DND-41 (cell line): ENCODE results near the gene LRRC15.

Experiments used
- ATAC-seq: fragments of 200-7000 bp; cut with Tn5 transposase; 3 replicates; pipeline ENCODE4 v1.9.1; 2021; ENCODE audit warnings: low read depth; ENCODE audit not compliant: insufficient read depth
- DNase-seq: peaks from one replicate; pipeline ENCODE4 v3.0.0-alpha.2; 2020
- H2AFZ ChIP-seq: 2 replicates; pipeline ENCODE4 v1.6.0; 2012; ENCODE audit warnings: low read depth, low read length
- H3K27ac ChIP-seq: 2 replicates; pipeline ENCODE4 v1.5.1; 2012; ENCODE audit warnings: low read length, inconsistent platforms
- H3K27me3 ChIP-seq: fragments of 200-600 bp; sonication (generic); 2 replicates; pipeline ENCODE4 v1.6.0; 2012; ENCODE audit warnings: low read length, mild to moderate bottlenecking, inconsistent platforms; ENCODE audit not compliant: insufficient read depth, poor library complexity
- H3K36me3 ChIP-seq: 2 replicates; pipeline ENCODE4 v1.5.1; 2012; ENCODE audit warnings: low read length, inconsistent platforms; ENCODE audit not compliant: insufficient read depth
- H3K4me1 ChIP-seq: 2 replicates; pipeline ENCODE4 v1.5.1; 2012; ENCODE audit warnings: mild to moderate bottlenecking, low read length; ENCODE audit not compliant: insufficient read depth
- H3K4me2 ChIP-seq: 2 replicates; pipeline ENCODE4 v1.6.0; 2012; ENCODE audit warnings: mild to moderate bottlenecking, moderate library complexity, low read length, inconsistent platforms; ENCODE audit not compliant: insufficient read depth
- H3K4me3 ChIP-seq, 2 experiments: fragments of 200-600 bp in 1 of 2; shearing (Covaris generic) in 1 of 2; 2 replicates each; pipeline ENCODE4 v1.5.1; 2012 to 2016; ENCODE audit warnings: inconsistent platforms in 2 of 2, low read length in 2 of 2, mild to moderate bottlenecking in 2 of 2, low read depth in 1 of 2, moderate library complexity in 1 of 2
- H3K79me2 ChIP-seq: 2 replicates; pipeline ENCODE4 v1.6.0; 2012; ENCODE audit warnings: low read length, inconsistent platforms; ENCODE audit not compliant: insufficient read depth
- H3K9ac ChIP-seq: 2 replicates; pipeline ENCODE4 v1.6.0; 2012; ENCODE audit warnings: low read depth, mild to moderate bottlenecking, inconsistent platforms, low read length, moderate library complexity
- H3K9me3 ChIP-seq: 2 replicates; pipeline ENCODE4 v1.5.1; 2012; ENCODE audit warnings: low read length, moderate library complexity, mild to moderate bottlenecking, inconsistent platforms; ENCODE audit not compliant: insufficient read depth, severe bottlenecking
- H4K20me1 ChIP-seq: 2 replicates; pipeline ENCODE4 v1.6.0; 2012; ENCODE audit warnings: low read length; ENCODE audit not compliant: insufficient read depth
- EZH2 ChIP-seq: IDR thresholded peaks from 3 replicates; pipeline ENCODE4 v1.6.1; 2012; ENCODE audit warnings: borderline replicate concordance, low read depth, mild to moderate bottlenecking, moderate library complexity, low read length, inconsistent platforms; ENCODE audit not compliant: severe bottlenecking
- TF ChIP-seq, protein P1 (sequence below): IDR thresholded peaks from 2 replicates; pipeline ENCODE4 v1.5.1; 2012; ENCODE audit warnings: borderline replicate concordance, low read length, moderate library complexity, mild to moderate bottlenecking; ENCODE audit not compliant: poor library complexity, severe bottlenecking; ENCODE audit errors: extremely low read depth

LRRC15 gene

DNA sequence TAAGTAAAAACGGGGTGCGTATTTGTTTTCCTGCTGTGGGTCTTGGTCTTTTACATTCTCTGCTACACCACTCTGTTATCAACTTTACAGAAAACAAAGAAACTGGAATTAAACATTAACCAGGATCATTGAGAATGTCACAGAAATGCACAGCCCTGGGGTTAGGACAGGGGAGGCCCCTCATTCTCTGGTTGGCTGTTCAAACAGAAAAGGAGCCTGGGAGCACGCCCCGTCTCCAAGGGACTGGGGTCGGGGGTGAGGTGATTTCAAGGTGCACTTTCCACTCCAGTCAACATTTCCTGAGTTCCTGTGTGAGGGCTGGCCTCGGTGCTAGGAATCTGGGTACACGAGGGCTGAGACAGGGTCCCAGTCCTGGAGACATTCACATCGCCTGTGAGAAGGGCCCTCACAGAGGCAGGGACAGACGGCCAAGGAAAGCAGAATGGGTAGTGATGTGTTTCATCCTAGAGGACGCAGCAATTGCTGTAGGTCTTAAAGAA lies 48.7 kb downstream of the LRRC15 start:
- H3K4me2 ChIP-seq, result no peak overlapping the region
- no peak for TF ChIP-seq EZH2
- TF ChIP-seq, protein P1, sequence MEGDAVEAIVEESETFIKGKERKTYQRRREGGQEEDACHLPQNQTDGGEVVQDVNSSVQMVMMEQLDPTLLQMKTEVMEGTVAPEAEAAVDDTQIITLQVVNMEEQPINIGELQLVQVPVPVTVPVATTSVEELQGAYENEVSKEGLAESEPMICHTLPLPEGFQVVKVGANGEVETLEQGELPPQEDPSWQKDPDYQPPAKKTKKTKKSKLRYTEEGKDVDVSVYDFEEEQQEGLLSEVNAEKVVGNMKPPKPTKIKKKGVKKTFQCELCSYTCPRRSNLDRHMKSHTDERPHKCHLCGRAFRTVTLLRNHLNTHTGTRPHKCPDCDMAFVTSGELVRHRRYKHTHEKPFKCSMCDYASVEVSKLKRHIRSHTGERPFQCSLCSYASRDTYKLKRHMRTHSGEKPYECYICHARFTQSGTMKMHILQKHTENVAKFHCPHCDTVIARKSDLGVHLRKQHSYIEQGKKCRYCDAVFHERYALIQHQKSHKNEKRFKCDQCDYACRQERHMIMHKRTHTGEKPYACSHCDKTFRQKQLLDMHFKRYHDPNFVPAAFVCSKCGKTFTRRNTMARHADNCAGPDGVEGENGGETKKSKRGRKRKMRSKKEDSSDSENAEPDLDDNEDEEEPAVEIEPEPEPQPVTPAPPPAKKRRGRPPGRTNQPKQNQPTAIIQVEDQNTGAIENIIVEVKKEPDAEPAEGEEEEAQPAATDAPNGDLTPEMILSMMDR, result no peak
- ATAC-seq (no peak), DNase-seq (no peak)
- H3K27ac ChIP-seq, result no peak overlapping the region
- no peak overlapping the region for H2AFZ ChIP-seq
- peaks cover 3% of the 10 kb centered on the region for H4K20me1 ChIP-seq
- H3K4me3 ChIP-seq, result no peak overlapping the region
- no peaks in the 10 kb centered on the region for H3K27me3 ChIP-seq
- H3K9ac ChIP-seq, result no peak overlapping the region
- H3K36me3 ChIP-seq, result no peaks in the 10 kb centered on the region
- H3K79me2 ChIP-seq, result no peaks in the 10 kb centered on the region
- H3K4me1 ChIP-seq, result peaks cover 5% of the 10 kb centered on the region
- peaks cover 10% of the 10 kb centered on the region for H3K9me3 ChIP-seq

DNA sequence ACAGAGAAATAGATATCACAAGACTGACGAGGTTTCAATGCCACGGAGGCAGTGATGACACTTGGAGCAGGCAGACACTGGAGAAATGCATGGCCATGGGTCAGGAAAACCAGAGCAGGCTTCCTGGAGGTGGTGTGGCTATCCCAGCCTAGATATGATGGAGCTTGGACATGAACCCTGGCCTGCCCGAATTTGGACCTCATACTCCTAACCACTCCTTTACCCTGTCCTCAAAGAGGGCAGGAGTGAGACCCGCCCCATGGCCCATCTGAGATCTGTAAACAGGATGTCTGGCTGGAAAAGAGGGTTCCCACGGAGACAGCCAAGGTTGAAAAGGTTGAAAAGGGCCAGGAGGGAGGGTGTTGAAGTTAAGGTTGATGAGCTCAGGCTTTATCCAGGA lies 49.4 kb downstream of the LRRC15 start:
- Histone ChIP-seq H3K9me3 (peaks cover 10% of the 10 kb centered on the region), H3K9ac (no peak overlapping the region), H3K4me2 (no peak overlapping the region), H3K27me3 (peaks cover 3% of the 10 kb centered on the region), H3K79me2 (no peaks in the 10 kb centered on the region), H4K20me1 (peaks cover 3% of the 10 kb centered on the region), H3K4me1 (peaks cover 12% of the 10 kb centered on the region), H2AFZ (no peak overlapping the region), H3K36me3 (no peaks in the 10 kb centered on the region), H3K4me3 (no peak overlapping the region), H3K27ac (no peak overlapping the region)
- TF ChIP-seq EZH2, result no peak
- TF ChIP-seq, protein P1, result no peak
- no peak for ATAC-seq
- DNase-seq, result no peak

DNA sequence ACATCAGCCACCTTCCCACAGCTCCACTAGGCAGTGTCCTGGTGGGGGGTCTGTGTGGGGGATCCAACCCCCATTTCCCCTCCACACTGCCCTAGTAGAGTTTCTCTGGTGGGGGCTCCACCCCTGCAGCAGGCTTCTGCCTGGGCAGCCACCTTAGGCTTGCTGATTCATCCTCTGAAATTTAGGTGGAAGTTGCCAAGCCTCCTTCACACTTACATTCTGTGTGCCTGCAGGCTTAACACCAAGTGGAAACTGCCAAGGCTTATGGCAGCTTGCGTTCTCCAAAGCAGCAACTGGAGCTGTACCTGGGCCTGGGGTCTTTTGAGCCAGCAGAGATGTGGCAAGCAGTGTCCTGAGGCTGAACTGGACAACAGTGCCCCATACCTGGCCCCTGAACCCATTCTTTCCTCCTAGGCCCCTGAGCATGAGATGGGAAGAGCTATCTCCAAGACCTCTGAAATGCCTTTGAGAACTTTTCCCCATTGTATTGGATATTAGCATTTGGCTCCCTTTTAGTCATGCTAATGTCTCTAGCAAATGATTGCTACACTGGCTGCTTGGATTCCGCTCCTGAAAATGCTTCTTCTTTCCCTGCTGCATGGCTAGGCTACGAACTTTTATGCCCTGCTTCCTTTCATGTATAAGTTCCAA lies 50.9 kb downstream of the LRRC15 start:
- H3K9ac ChIP-seq, result no peak overlapping the region
- no peak overlapping the region for H2AFZ ChIP-seq
- H4K20me1 ChIP-seq, result no peaks in the 10 kb centered on the region
- DNase-seq, result no peak
- H3K36me3 ChIP-seq, result no peaks in the 10 kb centered on the region
- H3K4me1 ChIP-seq, result peaks cover 16% of the 10 kb centered on the region
- peaks cover 10% of the 10 kb centered on the region for H3K9me3 ChIP-seq
- ATAC-seq, result no peak
- H3K4me3 ChIP-seq, result no peak overlapping the region
- no peak overlapping the region for H3K4me2 ChIP-seq
- H3K27me3 ChIP-seq, result peaks cover 6% of the 10 kb centered on the region
- TF ChIP-seq, protein P1, result no peak
- no peak for TF ChIP-seq EZH2
- no peak overlapping the region for H3K27ac ChIP-seq
- no peaks in the 10 kb centered on the region for H3K79me2 ChIP-seq
